ENCODE measurements around the gene TRPM3.
"Not testable (repeated sequence)": the region's sequence is repeated elsewhere in the genome, so short reads cannot be mapped to it uniquely, and the experiment has no call there.

Gene TRPM3

GRCh38 chr9:70806875-70807274 lies 314.5 kb downstream of the TRPM3 start:
- no peak for DNase-seq

GRCh38 chr9:70805949-70806348 lies 315.5 kb downstream of the TRPM3 start:
- no peak for DNase-seq

- no peak for DNase-seq
Observed at GRCh38 chr9:70802758-70803436, 318.5 kb downstream of the TRPM3 start.

- no peak for DNase-seq
Observed at GRCh38 chr9:70802206-70802605, 319.2 kb downstream of the TRPM3 start.

- DNase-seq, result no peak
Observed at GRCh38 chr9:70801181-70801829, 320.1 kb downstream of the TRPM3 start.

- no peak for DNase-seq
Observed at GRCh38 chr9:70798018-70798417, 323.4 kb downstream of the TRPM3 start.

GRCh38 chr9:70795841-70796240 lies 325.6 kb downstream of the TRPM3 start:
- DNase-seq, result no peak

- DNase-seq, result no peak
Observed at GRCh38 chr9:70792796-70793195, 328.6 kb downstream of the TRPM3 start.

- DNase-seq, result no peak
Observed at GRCh38 chr9:70791936-70792335, 329.5 kb downstream of the TRPM3 start.

- DNase-seq, result no peak
Observed at GRCh38 chr9:70789086-70789485, 332.3 kb downstream of the TRPM3 start.

GRCh38 chr9:70784456-70784855 lies 337.0 kb downstream of the TRPM3 start:
- DNase-seq, result no peak

- no peak for DNase-seq
Observed at GRCh38 chr9:70778568-70778967, 342.9 kb downstream of the TRPM3 start.

- DNase-seq, result no peak
Observed at GRCh38 chr9:70773579-70773978, 347.8 kb downstream of the TRPM3 start.

- DNase-seq, result no peak
Observed at GRCh38 chr9:70772601-70773000, 348.8 kb downstream of the TRPM3 start.

- no peak for DNase-seq
Observed at GRCh38 chr9:70765946-70766345, 355.5 kb downstream of the TRPM3 start.

- no peak for DNase-seq
Observed at GRCh38 chr9:70761139-70761670, 360.2 kb downstream of the TRPM3 start.

- no peak for DNase-seq
Observed at GRCh38 chr9:70760228-70760627, 361.2 kb downstream of the TRPM3 start.

GRCh38 chr9:70753311-70753710 lies 368.1 kb downstream of the TRPM3 start:
- no peak for DNase-seq

GRCh38 chr9:70749066-70749465 lies 372.4 kb downstream of the TRPM3 start:
- no peak for DNase-seq

- DNase-seq, result no peak
Observed at GRCh38 chr9:70747261-70747718, 374.1 kb downstream of the TRPM3 start.

- no peak for DNase-seq
Observed at GRCh38 chr9:70746760-70747159, 374.7 kb downstream of the TRPM3 start.

GRCh38 chr9:70746316-70746715 lies 375.1 kb downstream of the TRPM3 start:
- no peak for DNase-seq

- DNase-seq, result not testable (repeated sequence)
Observed at GRCh38 chr9:70724794-70725193, 396.6 kb downstream of the TRPM3 start.

- DNase-seq, result not testable (repeated sequence)
Observed at GRCh38 chr9:70724025-70724424, 397.4 kb downstream of the TRPM3 start.

All from NCI-H1694 treated with DMSO at 0.1 percent for 48 hours (cell line).